ACHN (cell line): ENCODE results near the gene TMEM150A.
"Not testable (repeated sequence)": the region's sequence is repeated elsewhere in the genome, so short reads cannot be mapped to it uniquely, and the experiment has no call there.

Experiments
- DNase-seq: peaks from one replicate; pipeline ENCODE4 v3.0.0-alpha.2; 2015
- in situ Hi-C: cut with HindIII; loops from 2 replicates; pipeline ENCODE4 v1.10.0; 2017; ENCODE audit warnings: low sequenced_read_pairs, low pct_ligation_motif_present, low pct_unique_long_range_greater_than_20kb

TMEM150A gene

DNA sequence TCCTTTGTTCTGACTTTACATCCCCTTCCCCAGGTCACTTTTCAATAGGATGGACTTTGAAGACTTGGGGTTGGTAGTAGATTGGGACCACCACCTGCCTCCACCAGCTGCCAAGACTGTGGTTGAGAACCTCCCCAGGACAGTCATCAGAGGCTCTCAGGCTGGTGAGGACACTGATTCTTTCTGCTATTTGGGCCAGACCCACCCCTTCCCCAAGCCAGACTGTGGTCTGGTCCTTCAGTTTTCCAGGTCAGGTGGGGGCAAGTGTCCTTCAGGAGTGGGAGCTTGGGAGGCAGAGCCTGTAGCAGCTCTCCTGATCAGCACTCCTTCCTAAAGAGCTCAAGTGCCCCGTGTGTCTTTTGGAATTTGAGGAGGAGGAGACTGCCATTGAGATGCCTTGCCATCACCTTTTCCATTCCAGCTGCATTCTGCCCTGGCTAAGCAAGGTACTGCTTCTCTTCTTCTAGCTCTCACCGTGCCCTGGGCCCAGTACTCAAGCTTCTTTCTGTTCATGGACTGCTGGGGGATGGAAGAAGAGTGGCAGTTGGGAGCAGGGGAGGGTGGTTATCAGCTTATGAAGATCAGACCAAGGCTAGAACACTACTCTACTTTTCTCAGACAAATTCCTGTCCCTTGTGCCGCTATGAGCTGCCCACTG is 5.9 kb downstream of the TMEM150A start:
- in situ Hi-C loops: no loop called here
- DNase-seq: no peak

DNA sequence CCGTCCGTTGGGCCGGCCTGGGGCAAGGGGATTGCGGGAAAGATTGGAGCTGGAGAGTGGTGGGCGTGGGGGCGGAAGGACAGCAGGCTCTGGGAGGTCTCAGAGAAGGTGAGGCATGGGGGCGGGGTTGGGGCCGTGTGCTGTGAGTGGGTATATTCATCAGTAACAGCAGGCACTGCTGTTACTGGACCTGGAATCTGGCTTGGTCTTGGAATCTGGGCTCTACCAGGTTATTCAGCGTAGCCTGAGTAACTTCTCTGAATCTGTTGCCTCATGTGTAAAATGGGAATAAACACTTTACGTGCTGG is 6.5 kb downstream of the TMEM150A start:
- in situ Hi-C loops: no loop called here
- no peak for DNase-seq

DNA sequence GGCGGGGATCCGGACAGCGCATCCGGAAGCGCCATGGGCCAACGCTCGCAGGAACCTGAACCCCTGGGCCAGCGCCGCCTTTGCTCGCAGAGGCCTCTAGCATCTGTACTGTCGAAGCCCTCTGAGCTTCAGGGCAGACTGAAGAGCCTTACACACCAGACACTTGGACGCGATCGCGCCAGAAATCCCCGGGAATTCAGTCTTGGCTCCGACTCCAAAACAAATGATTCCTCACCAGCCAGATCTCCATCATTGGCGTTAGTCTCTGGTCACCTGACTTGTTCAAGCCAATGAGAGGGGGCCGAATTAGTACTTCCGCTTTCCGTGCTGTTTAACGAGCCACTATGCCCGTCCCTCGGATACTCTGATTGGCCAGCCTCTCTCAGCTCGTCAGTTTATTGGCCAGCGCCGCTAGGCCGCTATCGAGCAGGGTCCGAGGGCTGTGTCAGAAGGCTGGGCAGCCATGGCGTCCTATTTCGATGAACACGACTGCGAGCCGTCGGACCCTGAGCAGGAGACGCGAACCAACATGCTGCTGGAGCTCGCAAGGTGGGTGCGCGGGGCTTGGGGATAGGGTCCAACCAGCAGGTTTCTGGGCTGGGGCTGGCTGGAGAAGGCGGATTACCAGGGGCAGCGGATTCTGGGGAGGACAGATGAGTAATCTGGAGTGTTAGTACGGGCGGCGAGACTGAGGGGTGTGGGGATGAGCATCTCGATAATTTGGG is 7.0 kb downstream of the TMEM150A start, which contains the start of gene RNF181:
Gene RNF181 (plus strand): TSS at position 445 of the 725 bp plus-strand sequence. CDS start 19 bp downstream, at position 464.
- DNase-seq: peak; percentile 99
- in situ Hi-C loops: no loop called here

DNA sequence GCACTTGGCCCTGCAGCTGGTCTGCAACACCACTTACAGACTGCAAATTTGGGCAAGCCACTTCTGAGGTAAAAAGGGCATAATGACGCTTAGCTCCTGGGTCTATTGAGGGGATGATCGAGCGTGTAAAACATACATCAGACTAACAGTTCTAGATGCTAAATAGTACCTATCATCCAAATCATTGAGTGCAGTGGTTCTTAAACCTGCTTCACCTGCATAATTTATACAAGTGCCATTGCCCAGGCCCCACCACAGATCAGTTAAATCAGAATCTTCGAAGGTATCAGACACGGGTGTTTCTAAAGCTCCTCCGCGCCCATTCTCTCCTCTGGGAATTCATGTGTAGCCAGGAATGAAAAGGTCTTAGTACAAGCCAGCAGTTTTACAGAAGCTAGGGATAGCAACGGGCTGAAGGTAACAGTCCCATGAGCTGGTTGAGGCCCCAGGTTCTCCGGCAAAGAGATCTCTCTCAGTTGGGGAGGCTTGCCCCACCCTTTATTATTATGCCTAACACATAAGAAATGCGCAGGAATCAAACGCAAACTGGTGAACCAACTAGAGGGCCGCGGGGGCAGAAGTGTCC is 7.7 kb downstream of the TMEM150A start:
- in situ Hi-C loops: no loop called here
- DNase-seq: no peak

DNA sequence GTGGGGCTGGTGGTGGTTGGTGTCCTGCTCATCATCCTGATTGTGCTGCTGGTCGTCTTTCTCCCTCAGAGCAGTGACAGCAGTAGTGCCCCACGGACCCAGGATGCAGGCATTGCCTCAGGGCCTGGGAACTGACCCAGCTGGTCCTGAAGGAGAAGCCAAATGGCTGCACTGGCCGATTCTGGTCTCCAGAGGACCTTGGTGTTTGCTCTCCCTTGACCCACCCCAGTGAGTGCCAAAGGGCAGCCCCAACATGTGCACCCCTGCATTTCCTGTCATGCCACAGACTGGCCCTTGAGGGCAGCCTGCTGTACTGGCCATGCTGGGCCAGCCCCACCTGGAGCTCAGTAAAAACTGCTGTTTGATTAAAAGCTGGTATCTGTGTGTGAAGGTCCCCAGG is 9.5 kb downstream of the TMEM150A start:
- in situ Hi-C loops: no loop called here
- no peak for DNase-seq

DNA sequence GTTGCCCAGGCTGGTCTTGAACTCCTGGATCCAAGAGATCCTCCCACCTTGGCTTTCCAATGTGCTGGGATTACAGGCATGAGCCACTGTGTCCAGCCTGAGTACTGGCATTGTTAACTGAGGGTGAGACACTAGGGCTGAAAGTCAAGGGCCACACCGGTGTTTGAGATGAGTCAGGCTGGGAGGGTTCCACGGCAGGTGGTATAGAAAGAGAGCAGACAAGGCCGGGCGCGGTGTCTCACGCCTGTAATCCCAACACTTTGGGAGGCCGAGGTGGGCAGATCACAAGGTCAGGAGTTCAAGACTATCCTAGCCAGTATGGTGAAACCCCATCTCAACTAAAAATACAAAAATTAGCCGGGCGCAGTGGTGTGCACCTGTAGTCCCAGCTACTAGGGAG is 10.2 kb downstream of the TMEM150A start:
- in situ Hi-C loops, DNase-seq: not testable (repeated sequence)

DNA sequence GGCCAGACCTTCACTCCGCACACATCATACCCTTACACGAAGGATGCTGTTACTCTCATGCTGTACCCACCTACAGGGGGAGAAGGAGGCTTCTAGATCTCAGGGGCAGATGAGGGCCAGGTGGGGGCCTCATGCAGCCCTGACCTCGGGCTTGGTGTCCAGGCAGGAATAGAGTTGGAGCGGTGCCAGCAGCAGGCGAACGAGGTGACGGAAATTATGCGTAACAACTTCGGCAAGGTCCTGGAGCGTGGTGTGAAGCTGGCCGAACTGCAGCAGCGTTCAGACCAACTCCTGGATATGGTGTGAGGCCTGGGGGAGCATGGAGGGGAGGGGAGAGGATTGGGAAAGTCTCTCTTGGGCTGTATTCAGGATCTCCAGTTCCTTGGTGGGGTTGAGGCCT is 10.9 kb downstream of the TMEM150A start:
- in situ Hi-C loops: no loop called here
- no peak for DNase-seq

DNA sequence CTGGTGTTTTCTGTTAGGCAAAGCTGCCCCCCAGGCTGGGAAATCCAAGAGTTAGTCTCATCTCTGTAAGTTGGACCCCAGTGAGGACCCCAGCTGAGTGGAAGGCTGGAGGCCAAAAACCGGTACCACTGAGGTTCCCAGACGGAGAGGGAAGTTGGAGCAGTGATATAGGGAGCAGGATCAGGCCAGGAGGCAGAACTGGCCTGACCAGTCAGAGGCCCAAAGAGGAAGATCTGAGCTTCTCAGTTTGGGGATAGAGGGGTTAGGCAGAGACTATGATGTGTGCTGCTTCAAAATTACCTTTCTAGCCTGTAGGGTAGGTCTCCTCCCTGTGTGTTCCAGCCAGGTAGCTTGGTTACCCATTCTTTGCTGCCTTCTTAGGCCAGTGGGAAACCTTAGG is 11.5 kb downstream of the TMEM150A start:
- DNase-seq: no peak

DNA sequence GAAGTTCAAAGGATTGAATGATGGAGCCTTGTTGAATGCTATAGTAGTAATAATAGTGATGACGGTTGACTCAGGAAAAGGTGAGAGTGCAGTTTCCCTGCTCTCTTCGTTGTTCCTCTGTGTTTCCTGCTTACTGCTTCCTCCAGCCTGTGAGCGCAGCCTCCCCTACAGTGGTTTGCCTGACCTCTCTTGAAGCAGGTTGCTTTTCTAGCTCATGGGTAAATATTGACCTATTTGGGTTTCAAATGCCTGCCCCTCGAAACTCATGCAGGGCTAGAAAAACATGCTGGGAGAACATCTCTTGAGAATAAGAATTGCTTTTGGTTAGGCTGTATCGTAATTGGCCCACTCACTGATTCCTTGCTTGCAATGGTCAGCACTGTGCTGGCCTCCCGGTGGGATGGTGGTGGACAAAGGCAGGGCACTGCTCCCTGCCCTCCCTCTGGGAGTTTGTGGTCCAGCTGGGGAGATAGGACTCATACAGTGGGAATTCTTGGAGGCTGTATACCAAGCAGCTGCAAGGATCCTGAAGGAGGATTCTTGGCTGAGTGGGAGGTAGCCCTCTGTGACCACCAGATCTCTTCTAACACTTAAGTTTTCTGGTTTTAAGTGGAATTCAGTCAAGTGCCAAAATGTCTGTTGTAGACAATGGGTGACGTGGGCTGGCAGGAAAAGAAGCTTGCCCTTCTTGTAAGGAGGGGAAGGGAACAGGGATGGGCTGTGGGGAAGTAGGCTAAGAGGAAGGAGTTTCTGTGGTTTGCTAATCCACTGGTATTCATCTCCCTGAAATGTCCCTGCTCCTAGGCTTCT is 12.3 kb downstream of the TMEM150A start:
- in situ Hi-C loops: no loop called here
- DNase-seq: peak; percentile 34

More for the DNA sequence above, 11.5 kb downstream of the TMEM150A start:
- in situ Hi-C loops: no loop called here

DNA sequence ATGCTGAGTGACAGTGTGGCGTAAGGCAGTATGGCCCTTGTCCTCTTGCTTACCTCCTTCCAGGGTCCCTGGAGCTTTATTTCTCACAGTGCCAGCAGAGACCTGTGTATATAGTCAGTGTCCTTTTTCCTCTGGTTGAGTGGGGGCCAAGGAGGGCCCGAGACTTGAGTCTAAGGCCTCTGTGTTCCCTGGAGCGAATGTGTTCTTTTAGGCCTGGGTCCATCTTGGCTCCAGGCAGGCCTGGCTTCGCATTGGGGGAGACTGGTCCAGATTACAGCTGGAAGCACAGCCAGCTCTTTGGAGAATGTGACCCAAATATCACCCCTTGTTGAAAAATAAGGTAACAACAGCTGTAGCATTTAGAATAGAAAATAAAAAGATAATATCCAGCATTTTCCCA is 13.3 kb downstream of the TMEM150A start:
- no peak for DNase-seq
- in situ Hi-C loops: no loop called here

DNA sequence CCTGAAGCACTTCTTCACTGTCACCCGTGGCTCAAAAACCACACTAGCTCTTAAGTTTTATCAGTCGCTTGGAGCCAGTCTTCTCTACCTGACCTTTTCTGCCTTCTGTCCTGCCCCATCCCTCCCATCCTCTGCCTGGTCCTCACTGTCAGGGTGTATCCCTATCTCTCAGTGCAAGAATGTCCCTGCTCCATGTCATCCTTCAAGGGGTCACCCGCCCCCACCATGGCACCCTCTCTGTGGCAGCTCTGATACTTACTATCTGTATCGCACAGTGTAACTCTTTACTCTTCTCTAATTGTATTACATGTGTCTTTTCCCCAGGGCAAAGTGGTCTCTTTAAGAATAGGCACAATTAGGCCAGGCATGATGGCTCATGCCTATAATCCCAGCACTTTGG is 13.9 kb downstream of the TMEM150A start:
- DNase-seq: no peak
- in situ Hi-C loops: no loop called here

DNA sequence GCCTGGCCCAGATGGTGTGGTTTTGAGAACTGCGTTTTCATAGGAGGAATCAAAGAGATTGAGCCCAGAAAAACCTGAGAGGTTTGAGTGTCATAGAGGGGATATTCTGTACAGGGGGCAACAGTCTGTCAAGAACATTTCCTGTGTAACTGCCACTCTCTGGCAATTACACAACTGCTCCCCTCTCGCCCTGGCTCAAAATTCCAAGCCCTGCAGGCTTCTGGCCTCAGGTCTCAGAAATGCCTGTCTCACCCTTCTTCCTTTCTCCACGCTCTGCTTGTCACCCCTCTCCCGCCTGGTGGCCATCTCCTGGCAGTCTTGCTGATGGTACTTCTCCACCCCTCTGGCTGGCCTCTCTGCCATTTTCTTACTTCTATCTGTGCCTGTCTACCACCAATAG is 14.3 kb downstream of the TMEM150A start:
- in situ Hi-C loops: no loop called here
- no peak for DNase-seq

DNA sequence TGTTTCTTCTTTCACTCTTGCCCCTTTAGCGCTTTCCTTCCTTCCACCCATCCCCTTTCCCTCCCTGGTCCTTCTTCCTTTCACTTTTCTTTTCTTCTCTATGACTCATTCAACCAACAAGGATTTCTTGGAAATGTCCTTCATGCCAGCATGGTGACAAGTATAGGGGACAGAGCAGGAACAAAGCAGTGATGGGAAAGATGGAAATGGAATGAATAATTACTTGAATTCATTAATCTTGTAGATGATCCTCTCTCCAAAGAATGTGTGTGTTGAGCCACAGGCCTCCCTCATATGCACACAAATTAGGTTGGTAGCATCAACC is 16.8 kb downstream of the TMEM150A start:
- in situ Hi-C loops: no loop called here
- DNase-seq: peak; percentile 60

DNA sequence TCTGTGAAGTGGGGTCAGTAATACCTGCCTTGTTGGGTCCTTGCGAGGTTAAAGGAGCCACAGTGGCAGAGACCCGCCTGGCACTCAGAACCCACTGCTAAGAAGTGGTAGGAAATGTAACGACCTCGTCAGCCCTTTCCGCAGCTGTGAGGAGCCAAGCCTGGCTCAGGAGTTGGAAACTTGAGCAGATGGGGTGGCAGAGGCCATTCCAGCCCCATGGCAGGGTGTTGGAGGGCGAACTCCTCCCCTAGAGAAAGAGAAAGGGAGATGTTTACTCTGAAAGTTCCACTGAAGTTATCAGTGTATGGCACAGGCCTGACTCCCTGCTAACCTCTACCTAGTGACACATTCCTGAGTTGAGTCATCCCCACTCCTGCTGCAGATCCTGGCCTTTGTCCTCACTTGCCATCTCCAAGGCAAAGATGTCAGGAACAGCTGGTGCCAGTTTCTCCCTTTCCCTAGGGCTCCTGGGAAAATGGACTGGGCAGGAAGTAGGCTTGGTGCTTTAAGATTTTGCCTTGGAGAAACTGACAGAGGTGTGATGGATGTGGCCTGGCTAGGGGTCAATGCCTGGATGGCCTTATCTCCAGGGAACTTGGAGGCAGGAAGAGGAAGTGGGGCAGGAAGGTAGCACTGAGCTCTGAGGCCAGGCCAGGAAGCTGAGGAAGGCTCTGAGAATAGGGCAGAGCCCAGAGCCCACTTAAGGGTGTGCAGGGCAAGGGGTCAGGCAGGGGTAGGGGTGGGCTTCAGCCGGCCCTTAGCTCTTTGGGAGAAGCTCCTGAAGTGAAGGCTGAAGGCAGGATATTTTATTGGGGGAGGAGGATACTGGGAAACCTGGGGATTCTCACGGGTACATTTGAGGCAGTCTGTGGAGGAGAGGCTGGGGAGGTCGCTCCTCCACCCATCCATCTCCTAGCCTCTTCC is 17.4 kb downstream of the TMEM150A start:
- peak; percentile 70 for DNase-seq
- in situ Hi-C loops: no loop called here

DNA sequence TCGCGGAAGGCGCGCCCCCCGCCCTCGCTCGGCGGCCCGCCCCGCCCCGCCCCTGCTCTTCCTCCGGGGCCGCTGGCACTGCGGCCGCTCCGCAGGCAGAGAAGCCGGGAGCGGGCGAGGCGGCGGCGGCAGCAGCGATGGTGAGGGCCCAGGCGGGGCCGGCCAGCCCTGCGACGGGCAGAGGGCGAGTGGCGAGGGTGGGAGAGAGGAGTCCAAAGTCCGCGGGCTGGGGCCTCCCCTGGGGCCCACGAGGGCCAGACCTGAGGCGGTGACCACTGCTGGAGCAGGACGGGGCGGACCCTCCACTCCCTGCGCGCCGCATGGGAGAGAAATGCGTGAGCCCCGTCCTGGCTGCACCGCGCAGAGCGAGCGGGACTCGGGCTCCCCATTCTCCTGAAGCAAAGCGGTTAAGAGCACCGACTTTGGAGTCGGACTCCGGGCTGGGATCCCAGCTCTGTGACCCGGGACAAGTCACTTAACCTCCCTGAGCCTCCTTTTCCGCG is 18.1 kb downstream of the TMEM150A start, which contains the start of gene VAMP5:
Gene VAMP5 (plus strand): TSS at position 78 of the 503 bp plus-strand sequence. CDS start 60 bp downstream, at position 138.
- in situ Hi-C loops: no loop called here
- peak; percentile 40 for DNase-seq

DNA sequence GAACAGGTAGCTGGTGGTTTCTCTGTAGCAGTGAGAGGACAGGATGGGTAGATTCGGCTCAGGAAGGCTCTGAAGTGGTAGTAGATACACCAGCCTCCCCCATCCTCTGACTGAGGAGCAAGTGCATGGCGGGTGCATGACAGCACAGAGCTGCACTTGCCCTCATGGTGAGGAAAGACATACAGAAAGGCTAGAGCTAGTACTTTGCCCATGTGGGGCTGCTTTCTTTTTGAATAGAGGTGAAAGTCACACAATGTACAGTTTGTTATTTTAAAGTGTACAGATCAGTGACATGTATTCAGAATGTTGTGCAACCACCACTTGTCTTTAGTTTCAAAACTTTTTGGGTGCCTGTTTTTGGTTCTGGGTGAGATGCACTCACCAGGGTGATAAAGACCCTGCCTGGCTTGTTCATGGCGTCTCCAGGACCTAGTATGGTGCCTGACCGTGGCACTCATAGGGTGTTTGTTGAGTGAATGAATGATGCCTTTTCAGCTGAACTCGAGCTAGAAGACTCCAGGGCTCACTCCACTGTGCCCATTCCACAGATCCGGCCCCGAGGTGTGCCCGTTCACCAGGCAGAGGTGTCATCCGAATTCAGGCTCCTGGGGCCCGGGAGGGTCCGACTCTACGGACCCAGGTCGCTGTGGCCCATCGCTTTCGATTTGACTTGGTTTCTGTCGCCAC is 18.7 kb downstream of the TMEM150A start:
- in situ Hi-C loops: no loop called here
- DNase-seq: no peak

DNA sequence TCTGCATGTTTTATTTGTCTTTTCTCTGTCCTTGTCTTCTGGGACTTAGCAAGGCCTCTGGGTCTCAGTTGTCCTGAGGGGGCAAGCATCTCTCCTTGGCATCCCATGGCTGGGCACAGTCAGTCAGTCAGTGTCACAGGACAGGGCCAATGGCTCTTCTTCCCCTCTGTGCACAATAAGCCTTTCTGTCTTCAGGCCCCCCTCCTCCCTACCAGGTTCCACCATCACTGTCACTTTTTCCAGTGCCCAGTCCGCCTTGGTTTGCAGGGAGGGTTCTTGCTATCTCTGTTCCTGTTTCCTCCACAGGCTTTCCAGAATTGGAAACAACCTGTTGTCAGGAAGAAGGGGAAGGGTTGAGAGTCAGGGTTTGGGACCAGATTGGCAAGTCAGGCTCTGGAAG is 20.0 kb downstream of the TMEM150A start:
- DNase-seq: no peak
- in situ Hi-C loops: no loop called here

DNA sequence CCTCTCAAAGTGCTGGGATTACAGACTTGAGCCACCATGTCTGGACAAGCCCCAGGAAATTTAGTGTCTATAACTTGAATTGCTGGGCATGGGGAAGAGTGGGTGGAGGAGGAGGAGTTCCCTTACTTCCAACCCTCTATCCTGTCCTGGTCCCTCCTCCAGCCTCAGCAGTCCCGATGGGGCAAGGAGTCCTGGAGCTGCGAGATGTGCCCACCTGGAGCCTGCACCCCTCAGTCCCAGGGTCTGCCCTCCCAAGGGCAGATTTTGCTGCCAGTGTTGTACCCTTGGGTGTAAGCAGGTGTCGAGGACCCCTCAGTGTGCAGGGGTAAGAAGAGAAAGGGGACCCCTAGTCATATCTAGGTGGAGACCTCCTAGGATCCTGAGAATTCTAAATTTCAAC is 22.3 kb downstream of the TMEM150A start:
- in situ Hi-C loops: no loop called here
- no peak for DNase-seq
